WI38 (cell line): Measurements from ENCODE around the gene MOGAT2.

Experiments used
- H3K4me3 ChIP-seq: 2 replicates; pipeline ENCODE4 v1.5.1; 2011; ENCODE audit warnings: low read depth, mild to moderate bottlenecking, control low read depth, low read length
- TF ChIP-seq, protein P1 (sequence below): IDR thresholded peaks from 2 replicates; pipeline ENCODE4 v1.5.1; 2012; ENCODE audit warnings: low read depth, mild to moderate bottlenecking, control low read depth, low read length

MOGAT2 gene

GRCh38 chr11:75719340-75720239 lies 2.0 kb downstream of the MOGAT2 start:
- no peak overlapping the region for H3K4me3 ChIP-seq
- TF ChIP-seq, protein P1, sequence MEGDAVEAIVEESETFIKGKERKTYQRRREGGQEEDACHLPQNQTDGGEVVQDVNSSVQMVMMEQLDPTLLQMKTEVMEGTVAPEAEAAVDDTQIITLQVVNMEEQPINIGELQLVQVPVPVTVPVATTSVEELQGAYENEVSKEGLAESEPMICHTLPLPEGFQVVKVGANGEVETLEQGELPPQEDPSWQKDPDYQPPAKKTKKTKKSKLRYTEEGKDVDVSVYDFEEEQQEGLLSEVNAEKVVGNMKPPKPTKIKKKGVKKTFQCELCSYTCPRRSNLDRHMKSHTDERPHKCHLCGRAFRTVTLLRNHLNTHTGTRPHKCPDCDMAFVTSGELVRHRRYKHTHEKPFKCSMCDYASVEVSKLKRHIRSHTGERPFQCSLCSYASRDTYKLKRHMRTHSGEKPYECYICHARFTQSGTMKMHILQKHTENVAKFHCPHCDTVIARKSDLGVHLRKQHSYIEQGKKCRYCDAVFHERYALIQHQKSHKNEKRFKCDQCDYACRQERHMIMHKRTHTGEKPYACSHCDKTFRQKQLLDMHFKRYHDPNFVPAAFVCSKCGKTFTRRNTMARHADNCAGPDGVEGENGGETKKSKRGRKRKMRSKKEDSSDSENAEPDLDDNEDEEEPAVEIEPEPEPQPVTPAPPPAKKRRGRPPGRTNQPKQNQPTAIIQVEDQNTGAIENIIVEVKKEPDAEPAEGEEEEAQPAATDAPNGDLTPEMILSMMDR: no peak

DNA sequence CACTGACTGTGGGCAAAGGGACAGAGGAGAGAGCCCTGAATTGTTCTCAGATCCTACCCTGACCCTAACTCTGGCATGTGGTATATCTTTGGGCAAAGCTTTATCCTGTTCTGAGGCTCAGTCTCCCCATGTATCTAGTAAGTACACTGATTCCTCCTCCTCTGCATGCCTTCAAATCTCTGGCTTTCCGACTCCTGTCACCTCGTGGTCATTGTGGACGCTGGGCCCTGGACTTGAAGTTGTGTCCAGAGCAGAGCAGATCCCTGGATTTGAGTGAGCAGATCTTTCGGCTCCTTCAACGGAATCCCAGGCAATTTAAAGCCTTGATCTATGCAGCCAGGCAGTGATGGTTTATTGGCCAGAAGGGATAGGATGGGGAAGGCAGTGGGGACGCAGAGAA lies 3.0 kb downstream of the MOGAT2 start:
- no peak overlapping the region for H3K4me3 ChIP-seq
- TF ChIP-seq, protein P1: no peak

DNA sequence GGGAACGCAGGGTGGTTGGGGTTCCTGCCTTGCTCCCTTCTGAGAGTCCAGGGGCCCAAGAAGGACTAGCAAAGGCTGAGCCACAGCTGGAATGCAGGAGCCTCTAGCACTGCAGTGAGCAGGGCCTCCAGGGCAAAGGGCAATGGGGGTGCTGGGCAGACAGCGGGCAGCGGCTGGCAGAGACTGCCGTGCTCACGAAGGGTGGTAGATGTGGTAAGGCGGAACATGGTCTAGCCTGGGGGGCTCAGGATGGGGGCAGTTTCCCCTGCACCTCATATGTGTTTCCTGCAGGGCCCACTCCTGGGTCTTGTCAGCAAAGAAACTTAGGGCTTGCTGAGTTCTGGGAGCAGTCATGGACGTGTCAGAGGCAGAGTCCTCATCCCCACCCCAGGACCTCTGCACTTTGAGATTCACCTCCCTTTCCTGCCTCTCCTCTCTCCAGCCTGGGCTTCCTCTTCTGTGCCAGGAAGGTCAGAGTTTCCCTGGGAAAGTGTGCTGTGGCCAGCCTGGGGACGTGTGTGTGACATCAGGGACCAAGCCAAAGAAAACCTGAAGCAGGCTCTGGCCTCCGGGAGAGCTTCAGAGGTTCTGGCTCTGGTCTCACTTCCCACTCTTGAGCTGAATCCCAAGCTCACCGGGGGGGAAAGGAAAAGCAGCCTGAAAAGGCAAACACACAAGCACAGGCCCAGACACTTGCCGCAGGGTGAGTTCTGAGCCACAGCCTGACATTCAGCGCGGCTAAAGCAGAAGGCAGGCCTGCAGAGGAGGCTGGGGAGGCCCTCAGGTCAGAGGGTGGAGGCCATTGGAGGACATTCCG lies 4.4 kb downstream of the MOGAT2 start:
- TF ChIP-seq, protein P1: no peak
- H3K4me3 ChIP-seq: no peak overlapping the region

DNA sequence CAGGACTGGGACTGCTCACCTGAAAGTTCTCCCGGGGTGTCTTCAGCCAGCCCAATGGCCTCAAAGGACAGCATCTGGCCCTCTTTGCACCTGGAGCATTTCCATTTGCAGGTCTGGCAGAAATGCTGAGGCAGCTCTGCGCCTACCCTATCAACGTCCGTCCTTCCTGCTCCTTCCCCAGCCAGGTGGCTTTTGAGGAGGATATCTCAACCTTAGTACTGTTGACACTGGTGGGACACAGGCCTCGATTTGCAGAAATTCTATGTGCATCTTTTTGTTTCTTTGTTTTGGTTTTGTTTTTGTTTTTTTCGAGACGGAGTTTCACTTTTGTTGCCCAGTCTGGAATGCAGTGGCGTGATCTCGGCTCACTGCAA lies 5.0 kb downstream of the MOGAT2 start:
- TF ChIP-seq, protein P1: no peak
- no peak overlapping the region for H3K4me3 ChIP-seq

DNA sequence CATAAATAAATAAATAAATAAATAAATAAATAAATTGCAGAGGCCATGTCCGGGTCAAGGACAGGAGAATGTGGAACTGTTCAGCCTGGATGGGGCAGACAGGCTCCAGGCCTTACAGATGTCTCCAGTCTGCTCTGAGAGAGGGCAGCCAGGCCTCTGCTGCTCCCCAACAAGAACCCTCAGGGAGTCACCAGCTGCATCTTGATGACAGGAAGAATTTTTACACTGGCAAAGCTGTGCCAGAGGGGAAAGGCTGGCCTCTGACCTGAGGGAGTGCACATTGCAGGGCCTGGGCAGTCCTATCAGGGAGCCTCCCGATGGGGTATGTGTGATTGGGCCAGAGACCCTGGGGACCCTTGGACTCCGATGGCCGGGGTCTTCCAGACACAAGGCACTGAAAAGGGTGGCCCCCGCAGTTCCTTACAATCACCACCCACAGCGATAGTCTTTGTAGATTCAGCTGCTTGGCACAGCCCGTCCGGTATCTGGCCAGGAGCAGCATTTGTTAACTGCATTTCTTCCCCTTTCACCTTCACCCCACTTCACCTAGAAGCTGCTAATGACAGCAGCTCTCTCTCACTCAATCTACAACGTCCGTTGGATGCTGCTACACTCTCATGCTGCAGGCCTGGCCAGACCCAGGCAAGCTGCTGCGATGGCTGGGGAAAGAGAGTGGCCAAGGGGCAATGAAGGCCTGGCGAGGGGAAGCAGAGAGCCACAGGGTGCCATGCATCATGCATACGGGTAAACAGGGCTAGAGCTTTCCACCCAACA lies 8.1 kb downstream of the MOGAT2 start:
- no peak overlapping the region for H3K4me3 ChIP-seq
- TF ChIP-seq, protein P1: no peak

DNA sequence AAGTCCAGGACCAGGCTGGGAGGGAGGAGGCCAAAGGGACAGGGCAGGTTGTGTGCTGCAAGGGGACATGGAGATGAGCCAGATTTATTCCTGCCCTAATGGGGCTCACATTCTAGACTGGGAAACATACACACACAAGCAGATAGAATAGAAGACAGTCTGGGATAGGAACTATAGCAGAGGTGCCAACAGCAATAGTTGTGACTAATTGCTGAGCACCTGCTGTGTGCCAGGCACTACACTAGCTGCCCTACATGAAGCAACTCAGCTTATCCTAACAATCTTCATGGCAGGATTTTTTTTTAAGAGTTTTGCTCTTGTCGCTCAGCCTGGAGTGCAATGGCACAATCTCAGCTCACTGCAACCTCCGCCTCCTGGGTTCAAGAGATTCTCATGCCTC lies 11.4 kb downstream of the MOGAT2 start:
- H3K4me3 ChIP-seq: no peak overlapping the region
- TF ChIP-seq, protein P1: no peak
